ENCODE data around the gene TREH. TPM values are rescaled to one million over a fixed set of nuclear protein-coding genes. Genes with fewer than 3 reads are reported as not detected.

The TREH gene
- total RNA-seq, 1 experiment from 2014 or later, result not detected

DNA sequence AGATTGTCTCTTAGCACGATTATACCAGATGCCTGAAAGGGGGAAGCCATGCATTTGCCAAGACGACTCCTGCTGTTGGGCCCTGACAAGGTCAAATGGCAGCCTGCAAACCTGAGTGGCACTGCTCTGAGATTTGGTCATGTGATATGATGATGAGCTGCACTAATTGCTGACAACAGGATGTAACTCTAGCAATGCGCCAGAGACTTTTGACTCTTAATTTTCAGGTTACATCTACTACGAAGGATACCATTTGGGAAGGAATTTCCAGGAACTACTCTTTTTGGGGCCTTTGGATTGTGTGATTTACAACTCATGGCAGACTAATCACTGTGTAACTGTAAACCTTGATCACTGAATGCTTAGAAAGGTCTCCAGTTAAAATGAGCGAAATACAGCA lies 13.1 kb downstream of the TREH start:
- no peak for DNase-seq (ENCODE audit: low spot score)

DNA sequence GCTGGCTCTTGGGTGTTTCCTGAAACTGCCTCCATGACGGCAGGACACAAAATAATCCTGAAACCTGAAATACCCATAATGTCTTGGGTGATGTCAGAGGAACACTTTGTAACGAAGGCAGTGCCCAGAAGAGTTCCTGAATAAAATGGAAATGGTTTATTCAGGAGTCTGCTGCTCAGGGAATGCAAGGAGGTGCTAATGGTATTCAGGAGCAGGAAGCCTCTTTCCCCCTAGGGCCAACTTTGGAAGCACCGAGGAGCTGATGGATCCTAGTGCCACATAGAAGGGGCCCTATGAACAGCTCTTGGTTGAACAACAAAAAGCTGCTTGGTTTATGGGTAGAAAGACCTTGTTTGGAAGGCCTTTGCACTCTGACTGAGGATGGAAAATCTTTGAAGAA lies 15.5 kb downstream of the TREH start:
- no peak for DNase-seq (ENCODE audit: low spot score)

DNA sequence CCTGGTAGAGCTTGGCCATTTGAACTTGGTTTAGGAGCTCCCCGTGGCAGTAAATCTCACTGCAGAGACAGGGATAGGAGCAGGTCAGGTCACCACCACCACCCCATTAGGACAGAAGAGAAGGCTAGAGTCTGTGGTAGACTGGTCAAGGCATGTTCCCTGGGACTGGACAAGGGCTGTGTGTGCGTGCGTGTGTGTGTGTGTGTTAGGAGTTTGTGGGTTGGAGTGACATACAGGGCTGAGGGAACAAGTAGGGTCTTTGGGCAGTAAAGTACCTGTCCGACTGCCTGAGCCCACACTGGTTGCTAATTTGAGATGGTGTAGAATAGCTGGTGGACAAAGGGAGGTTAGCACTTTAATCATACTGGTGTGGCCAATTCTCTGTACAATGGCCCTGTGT lies 16.1 kb downstream of the TREH start:
- no peak for DNase-seq (ENCODE audit: low spot score)

DNA sequence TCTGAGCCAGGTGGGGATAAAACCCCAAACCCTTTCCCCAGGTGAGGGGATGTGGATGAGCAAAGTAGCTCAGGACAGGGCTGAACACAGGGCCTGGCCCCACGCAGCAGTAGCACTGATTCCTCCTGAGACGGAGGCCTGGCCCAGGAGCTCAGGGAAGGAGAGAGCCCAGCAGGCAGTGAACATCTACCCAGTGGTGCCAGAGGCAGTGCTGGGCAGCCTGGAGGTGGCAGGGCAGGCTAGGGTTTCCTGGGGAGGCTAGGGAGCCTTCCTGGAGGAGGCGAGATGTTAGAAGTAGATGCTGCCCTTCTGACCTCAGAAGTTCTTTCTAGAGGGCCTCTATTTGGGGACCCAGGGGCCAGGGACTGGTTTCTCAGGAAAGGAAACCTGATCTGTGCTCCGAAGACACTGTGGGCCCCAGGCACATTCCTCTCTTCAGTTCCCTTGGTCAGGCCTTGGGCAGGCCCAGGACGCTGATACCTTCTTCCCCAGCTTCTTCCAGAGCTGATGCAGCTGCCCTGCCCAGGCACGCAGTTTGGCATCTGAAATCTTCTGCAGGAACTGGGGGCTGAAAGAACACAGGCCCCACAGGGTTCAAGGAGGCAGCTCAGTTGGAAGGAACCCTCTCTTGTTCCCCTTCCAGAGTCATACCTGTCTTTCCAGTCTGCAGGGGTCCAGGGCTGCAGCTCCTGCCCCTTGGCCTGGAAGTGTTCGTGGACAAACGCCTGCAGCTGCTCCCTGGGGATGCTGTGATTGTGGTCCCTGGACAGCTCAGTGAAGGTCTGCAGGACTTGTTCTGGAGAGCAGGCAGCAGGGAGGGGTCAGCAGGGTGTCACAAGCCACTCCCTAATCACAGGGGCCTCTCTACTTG lies 16.8 kb downstream of the TREH start:
- DNase-seq (ENCODE audit: low spot score), result no peak

DNA sequence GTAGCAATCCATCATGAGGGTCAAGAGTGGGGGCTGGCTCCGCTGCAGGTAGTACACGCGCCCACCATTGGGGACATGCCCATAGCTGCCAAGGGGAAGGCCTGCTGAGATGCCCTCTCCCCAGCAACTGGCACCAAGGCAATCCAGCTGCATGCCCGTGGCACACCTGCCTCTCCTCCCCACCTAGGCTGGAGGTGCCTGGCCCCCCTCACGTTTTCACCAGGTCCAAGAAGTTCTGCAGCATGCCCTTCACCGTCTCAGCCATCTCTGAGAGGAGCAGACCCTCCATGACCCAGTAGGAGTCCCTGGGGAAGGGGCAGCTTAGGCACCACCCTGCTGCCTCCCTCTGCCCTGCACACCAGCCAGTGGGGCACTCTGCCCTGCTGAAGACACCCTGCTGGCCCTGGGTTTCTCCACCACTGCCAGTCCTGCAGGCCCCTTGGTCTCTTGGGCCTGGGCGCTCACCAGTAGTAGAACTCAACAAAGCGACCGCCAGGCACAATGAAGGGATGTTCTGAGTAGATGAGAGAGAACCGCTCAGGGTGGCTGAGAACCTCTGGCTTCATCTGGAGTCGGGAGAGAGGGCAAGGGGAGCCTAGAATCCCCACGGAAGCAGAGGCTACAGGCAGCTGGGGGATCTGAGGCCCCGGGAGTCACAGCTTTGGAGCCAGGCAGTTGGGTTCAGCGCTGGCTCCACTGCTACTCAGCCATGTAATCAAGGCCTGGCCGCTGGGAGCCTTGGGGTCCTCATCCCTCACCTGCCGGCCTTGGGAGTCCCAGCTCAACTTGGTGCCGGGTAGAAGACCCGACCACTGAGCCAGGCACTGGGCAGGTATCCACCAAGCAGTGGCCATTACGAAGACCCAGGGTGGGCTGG lies 17.8 kb downstream of the TREH start:
- no peak for DNase-seq (ENCODE audit: low spot score)

DNA sequence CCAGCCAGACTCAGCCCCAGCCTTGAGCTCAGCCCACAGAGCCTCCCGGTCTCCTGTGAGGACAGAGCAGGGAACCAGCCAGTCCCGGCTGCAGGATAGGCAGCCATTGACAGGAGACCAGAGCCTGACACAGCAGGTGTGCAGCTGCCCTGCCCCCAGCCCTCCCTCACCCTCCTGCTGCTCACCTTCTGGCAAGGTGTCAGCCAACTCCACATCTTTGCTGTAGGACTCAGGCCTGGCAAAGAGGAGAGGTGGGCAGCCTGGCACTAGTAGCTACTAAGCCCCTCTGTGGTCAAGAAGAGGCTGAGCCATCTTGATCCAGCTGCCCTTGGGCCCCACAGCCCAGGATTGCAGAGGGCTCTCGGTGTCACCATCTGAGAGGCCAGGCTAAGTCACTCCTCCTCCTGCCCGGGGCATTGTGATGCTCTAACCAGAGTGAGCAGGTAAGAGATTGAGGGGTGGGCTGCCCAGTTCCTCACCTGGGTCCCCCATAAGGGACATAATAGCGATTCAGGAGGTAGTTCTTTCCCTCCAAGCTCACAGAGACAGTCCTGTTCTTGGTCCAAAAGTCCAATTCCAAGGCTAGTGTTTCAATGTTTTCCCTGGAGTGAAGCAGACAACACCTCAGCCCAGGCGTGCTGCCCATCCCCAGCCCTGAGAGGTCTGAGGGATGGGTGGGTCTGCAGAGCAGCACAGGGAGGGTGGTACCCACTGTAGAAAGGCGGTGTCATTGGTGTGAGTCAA lies 18.6 kb downstream of the TREH start:
- DNase-seq (ENCODE audit: low spot score), result no peak

DNA sequence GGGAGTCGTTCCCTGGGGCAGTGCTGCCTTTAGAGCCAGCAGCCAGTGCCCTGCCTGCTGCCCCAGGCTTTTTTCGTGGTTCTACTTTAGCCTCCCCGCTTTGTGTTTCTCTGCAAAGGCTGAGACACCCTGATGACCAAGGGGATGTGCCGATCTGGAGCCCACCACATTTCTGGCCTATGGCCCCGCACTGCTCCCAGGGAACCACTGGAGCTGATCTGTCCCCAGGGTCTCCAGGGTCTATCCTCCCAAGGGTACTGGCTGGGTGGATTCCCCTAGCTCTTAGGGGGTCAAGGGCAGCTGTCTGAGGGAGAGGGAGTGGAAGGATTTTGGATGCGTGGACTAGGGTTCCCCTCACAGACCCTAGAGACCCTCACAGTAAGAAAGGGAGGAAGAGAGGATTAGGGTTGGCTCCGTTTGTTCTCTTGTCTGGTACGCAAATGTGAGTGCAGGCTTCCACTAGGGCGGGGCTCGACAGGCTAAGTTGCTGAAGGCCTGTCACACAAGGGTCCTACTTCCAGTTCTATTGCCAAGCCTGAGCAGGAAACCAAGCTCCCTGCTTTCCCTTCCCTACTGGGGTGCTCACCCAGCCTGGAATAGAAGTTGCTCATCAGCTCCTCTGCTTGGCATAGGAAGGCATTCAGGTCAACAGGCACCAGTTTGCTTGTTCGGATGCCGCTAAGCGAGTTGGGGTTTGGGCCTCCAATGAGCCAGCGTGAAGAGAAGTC lies 19.3 kb downstream of the TREH start:
- DNase-seq (ENCODE audit: low spot score), result no peak

DNA sequence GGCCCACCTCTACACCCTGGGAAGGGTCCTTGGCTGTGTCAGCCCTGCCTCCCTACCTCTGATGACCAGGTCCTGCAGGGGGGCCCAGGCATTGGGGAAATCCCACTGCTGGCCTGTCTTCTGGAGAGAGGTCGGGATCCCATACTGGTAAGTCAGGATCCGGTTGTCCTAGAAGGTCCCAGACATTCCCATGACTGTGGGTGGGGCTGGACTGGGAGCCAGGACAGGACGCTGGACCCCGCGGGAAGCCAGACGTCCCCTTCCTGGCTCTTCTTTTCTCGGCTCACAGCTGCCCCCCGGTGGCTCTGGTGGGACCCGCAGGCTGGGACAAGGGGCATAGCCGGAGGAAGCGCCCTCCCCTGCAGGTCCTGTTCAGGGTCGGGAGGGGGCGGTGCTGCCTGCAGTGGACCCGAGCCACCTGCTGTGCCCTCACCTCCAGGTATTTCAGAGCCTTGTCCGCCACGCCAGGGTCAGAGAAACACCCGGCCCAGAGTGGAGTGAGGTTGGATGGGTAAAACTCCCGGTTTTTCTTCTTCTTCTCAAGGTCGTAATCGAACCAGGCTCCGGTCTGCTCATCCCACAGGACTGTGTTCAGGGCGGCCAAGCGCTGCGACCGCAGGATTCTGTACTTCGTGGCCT lies 20.0 kb downstream of the TREH start:
- DNase-seq (ENCODE audit: low spot score), result peak; percentile 83

DNA sequence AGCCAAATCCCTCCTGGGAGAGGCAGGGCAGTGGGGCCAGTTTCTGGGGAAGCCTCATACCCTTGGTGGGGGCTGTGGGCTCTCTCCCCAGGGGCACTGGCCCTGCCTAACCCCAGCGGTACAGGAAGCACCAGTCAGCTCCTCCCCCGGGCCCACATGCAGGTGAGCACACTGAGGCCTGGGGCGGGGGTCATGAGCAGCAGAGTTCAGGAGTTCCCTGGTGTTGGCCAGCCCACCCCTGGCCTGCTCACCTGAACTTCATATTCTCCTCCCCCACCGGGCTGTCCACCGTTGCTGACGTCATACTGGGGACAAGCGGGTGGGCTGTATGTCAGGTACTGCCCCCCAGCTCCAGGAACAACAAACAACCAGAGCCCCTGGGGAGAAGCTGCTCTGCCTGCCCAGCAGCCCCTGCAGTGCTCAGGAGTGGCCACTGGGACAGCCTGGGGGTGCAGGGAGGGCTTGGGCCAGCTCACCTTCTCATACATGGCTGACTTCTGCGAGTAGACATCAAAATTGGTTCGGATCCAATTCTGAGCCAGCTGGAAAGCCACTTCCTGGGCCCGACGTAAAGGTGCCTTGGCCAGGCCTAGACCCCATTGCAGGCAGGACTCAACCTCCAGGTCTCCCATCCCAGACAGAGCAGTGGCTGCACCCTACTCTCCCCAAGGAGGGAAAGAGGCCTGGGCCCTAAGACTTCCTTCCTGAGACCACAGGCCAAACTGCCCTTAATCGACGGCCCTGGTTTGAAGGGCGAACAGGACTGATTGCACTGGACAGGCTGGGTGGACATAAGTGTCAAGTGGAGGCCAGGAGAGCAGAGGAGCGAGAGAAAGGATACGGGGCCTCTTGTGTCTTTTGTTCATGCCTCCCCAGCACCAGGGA lies 20.8 kb downstream of the TREH start:
- no peak for DNase-seq (ENCODE audit: low spot score)

DNA sequence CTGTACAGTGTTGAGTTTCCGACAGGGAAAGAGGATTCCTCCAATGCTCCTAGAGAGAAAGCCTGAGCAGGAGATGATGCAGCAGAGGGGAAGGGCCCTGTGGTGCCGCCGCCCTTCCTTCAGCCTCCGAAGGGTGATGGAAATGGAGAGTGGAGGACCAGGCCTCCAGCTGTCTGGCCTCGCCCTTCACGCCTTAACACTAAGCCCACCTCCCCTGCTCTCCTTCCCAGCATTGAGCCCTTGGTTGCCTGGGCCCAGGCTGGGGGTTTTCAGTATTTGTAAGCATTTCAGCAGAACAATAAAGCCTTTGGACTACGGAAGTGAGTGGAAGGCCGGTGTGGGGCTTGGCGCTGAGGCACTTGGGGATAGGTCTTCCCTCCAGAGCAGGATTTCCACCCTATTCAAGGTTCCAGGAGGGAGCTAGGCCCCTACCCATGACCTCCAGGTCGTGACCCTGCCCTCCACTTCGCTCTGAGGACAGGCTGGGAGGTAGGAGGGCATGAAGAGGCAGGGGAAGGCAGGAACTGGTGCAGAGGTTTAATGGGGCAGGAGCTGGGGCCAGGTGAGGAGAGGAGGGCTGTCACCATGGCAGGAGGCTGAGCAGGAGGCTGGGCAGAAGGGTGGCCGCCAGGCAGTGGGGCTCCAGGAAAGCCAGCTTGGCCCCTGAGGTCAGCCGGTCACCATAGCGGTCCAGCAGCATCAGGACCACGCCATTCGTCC lies 21.6 kb downstream of the TREH start:
- no peak for DNase-seq (ENCODE audit: low spot score)

DNA sequence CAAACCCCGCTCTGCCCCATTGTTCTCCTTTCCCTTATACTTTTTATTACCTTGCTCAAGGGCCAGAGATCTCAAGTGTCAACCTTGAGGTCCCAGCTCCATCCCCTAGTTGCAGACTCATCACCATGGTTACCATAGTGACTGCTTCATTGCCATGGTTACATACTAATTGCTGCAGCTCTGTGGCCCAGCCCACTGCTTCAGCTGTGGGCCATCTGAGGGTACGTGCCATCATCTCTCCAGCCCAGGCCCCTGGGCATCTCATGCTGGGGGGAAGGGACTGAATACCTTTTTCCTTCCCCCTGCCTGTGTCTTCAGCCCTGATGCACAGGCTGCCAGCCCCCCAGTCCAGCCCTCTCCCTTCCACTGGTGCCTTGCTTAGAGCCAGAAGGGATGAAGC lies 22.2 kb downstream of the TREH start:
- no peak for DNase-seq (ENCODE audit: low spot score)

DNA sequence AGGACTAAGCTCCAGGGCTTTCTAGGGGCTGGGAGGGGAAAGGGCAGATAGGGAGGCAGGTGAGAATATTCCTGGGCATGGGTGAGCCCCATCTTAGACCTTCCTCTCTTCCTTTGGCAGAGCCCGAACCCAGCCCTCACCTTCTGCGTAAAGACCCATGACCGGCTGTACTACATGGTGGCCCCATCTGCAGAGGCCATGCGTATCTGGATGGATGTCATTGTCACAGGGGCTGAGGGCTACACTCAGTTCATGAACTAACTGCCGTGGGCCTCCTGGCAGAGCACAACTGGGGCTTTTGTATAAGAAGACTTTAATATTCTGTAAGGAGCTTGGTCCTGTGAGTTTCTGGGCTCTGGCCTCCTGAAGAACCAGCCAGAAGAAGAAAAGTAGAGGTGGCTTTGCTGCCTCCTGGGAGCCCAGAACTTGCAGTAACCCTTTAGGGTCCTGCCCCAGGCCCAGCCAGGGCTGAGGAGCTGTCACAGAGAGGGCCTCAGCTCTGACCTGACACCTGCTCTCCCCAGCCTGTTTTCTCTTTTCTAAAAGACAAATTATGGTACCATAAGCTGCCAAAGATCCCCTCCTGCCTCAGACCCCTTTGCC lies 22.8 kb downstream of the TREH start:
- no peak for DNase-seq (ENCODE audit: low spot score)

DNA sequence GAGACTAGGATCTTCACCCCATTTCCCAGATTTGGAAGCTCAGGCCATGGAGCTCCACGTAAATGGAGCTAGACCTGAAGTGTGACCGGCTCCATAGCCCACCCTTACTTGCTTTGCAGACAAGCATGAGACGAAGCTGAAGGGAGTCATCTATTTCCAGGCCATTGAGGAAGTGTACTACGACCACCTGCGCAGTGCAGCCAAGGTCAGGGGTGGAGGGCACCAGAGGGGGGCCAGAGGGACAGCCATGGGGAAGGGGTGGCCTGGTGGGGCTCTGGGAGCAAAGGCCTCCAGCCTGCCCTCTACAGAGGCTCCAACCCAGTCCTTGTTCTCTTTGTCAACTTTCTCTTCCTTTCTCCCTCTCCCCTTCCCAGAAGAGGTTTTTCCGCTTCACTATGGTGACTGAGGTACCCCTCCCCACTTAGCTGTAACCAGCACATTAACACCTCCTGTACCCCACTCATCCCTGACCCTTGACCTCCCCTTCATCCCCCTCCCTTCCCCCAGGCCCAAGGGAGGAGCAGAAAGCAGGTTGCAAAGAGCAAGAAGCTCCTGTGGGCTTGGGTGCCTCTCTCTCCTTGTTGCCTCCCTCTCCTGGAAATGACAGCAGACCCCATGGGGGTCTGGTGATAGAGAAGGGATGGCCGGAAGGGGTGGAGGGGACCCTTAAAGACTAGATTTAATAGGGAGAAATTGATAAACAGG lies 23.8 kb downstream of the TREH start:
- no peak for DNase-seq (ENCODE audit: low spot score)

DNA sequence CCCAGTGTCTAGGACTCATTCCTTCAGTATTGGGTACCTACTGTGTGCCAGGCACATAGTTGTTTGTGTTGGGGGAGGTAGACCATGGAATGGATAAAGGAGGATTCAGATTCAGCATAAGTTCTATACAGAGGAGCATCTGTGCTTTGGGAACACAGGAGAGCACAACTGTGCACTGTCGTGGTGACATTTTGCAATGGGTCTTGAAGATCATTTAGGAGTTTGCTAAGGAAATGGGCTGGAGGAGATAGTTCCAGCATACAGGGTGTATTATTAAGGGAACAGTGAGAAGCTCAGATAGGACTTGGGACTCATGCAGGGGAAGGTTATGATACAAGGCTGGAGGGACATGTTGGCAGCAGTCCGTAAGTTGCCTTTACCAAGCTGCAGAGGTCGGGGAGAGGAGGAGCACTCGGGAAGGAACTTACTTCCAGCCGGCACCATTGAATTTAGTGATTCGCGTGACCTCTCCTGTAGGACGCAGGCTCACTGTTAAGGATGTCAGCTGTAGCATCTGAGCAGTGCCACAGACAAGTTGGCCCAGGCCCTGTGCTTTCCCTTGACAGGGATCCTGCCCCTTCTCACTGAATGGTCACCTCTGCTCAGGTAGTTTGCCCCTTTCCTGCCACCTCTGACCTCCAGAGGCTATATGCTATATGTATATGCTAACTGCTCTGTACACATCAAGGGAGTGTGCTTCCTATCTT lies 25.6 kb downstream of the TREH start:
- no peak for DNase-seq (ENCODE audit: low spot score)

DNA sequence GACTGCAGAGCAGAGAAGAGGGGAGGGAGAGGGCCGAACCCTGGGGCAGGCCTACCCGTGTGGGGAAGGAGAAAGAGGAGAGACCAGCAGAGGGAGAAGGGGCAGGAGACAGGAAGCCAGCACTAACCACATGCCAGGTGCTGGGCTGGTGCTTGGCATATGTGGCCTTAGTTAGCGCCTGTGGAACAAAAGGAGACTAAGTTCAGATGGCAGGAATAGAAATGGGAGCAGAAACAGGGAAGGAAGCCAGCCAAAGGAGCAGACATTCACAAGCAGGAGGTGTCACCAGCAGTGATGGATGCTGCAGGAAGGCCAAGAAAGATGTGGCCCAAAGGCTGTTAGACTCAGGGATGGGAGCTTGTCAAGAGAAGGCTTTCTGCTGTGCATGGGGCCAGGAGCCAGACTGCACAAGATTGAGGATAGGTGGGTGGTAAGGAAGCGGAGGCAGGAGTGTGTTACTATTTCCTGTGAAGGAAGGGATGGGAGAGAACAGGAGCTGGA lies 26.7 kb downstream of the TREH start:
- no peak for DNase-seq (ENCODE audit: low spot score)

DNA sequence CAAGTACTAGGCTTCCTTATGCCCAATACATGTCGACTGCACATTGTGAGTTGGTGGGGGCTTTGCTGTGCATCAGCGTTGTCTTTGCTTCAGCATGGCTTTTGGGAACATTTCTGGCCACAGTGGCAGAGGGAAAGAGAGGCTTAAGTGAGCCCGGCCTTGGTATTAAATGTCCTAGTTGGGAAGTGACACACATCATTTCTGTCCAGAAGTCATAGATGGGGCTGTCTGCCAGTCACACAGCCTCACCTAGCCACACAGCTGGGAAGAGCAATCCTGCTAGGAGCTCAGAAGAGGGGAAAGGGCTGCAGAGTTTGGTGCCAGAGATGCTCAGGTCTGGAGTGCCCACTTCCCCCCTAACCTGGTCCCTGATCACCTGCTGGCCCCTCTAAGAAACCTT lies 27.6 kb downstream of the TREH start:
- DNase-seq (ENCODE audit: low spot score), result no peak

DNA sequence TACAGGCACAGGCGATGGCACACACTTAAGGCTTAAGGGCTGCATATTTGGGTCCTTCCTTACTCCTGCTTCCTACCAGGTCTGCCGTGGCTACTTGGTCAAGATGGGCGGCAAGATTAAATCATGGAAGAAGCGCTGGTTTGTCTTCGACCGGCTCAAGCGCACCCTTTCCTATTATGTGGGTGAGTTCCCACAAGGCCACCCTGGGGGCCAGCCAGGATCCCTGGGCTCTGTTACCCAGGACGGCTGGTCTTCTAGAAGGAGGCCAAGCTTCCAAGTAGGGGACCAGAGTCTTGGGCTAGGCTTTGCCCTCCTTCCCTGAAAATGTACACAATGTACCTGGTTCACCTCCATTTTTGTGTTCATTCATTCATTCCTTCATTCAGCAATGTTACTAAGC lies 29.1 kb downstream of the TREH start:
- DNase-seq (ENCODE audit: low spot score), result no peak

Data from H4 (cell line).